ENCODE results near the gene LRATD1.
A peak's percentile ranks its signal among the peaks of the same experiment; 100 is the strongest.
"Not testable (repeated sequence)": the region's sequence is repeated elsewhere in the genome, so short reads cannot be mapped to it uniquely, and the experiment has no call there.

Gene LRATD1, protein sequence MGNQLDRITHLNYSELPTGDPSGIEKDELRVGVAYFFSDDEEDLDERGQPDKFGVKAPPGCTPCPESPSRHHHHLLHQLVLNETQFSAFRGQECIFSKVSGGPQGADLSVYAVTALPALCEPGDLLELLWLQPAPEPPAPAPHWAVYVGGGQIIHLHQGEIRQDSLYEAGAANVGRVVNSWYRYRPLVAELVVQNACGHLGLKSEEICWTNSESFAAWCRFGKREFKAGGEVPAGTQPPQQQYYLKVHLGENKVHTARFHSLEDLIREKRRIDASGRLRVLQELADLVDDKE

DNA sequence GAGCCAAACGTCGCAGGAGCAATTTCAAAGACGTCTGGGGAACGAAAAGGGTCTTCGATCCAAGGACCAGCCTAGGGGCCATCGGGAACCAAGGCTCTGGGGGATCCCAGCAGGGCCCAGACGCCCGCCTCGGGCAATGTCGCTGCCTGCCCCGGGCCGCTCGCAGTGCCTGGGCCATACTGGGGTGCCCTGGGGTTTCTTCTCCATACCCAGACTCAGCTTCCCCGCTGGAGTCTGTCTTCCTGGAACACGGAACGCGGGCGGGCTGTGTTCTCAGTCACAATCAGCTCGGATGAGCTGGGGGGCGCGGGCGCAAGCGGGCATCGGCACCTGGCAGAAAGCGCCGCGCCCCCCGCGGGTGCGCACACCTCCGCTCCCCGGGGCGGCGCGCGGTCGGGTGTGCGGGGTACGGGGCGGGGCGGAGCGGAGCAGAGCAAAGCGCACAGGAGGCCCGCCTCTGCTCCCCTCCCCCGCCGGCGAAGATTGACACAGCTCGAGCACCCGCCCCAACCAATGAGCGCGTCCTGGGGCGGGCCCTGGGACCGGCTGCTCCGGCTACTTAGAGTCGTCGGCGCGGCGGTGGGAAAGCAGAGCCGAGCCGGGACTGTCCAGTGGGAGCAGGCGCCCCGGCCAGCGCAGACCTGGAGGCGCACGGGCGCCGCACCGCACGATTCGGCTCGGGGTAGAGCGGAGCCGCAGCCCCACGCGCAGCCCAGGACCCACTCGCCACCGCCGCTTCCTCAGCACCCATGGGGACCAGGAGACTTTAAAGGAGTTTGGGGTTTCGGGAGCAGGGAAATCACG, at the start of gene LRATD1:
Gene LRATD1 (plus strand): TSS at position 585 of the 804 bp plus-strand sequence. CDS start 1,263 bp downstream, outside the sequence.
- DNase-seq (ENCODE audit: low spot score) = peak; percentile 87

DNA sequence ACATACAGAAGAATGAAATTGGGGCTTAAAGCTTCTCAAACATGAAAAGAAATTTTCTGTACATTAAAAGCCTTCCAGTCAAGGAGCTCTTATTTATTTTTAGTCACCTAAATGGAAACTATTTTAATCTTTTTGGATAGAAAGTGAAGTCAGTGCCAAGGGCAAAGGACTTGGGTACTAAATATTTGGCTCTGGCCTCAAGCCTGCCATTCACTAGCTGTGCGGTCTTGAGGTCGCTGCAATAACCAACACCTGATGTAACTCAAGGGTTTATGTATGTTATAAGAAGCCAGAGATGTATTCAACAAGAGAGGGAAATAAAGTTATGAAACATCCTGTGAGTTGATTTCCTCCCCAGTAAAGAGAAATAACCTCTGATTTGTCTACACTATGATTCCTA, 49.5 kb upstream of the LRATD1 start:
- no peak for DNase-seq (ENCODE audit: low spot score)

DNA sequence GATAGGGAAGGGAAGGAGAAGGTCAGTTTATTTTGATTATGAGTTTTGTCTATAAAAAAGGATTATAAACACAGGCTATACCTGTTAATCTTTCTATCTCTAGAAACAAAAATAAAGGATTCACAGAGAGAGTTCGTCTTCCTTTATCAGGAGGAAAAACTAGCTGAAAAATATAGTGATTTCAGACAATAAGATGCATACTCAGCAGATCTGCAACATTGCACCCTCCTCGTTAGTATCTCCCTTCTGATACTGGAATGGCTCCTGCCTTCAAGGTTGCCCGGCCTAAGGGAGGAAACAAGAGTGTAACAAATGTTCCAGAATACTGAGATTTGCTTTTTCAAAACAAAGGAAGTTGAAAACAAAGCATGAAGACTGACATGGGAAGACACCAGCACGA, 48.7 kb upstream of the LRATD1 start:
- DNase-seq (ENCODE audit: low spot score) = no peak

DNA sequence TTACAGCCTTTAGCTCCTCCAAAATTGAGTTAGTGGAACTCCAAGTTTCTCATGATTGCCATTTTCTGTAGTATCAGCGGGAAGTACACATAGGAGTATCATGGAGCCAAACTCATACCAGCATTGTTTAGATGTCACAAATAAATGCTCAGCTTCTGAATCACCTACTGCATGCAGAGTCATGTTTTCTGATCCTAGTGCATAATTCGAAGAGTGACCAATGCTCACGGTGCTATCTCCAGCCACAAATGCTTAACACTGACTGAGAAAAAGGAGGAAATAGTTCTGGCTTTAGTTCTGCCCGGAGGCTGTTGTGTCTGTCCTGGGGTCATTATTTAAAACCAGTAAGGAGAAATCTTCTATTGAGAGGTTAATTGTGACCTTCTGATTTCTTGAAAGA, 45.4 kb upstream of the LRATD1 start:
- DNase-seq (ENCODE audit: low spot score) = no peak

DNA sequence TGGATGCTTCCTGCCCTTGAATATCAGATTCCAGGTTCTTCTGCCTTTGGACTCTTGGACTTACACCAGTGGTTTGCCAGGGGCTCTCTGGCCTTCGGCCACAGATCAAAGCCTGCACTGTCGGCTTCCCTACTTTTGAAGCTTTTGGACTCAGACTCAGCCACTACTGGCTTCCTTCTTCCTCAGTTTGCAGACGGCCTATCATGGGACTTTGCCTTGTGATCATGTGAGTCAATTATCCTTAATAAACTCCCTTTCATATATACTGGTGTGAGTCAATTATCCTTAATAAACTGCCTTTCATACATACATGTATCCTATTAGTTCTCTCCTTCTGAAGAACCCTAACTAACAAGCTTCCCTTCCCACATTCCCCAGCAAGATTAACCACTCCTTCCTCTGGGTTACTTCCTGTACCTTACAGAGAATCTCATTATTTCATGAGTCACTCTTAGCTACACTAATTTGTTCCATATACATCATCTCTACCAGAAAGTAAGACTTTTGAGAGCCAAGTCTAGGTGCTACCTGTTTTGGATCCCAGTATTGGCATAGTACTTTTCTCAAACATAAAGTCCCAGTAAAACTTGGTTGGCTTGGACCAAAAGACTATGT, 31.3 kb upstream of the LRATD1 start:
- no peak for DNase-seq (ENCODE audit: low spot score)

DNA sequence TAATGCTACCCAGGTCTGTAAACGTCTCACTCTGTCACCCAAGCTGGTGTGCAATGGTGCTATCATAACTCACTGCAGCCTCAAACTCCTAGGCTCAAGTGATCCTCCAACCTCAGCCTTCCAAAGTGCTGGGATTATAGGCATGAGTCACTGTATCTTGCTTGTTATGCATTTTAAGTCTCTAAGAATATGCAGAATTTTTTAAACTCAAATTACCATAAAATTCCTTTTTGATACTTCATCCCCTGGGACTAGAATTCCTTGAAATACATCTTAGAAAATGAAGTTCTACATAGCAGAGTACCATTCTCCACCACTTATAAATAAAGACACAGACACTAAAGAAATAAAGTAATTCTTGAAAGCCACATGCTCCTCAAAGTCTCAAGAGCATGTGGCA, 30.2 kb upstream of the LRATD1 start:
- DNase-seq (ENCODE audit: low spot score) = no peak

DNA sequence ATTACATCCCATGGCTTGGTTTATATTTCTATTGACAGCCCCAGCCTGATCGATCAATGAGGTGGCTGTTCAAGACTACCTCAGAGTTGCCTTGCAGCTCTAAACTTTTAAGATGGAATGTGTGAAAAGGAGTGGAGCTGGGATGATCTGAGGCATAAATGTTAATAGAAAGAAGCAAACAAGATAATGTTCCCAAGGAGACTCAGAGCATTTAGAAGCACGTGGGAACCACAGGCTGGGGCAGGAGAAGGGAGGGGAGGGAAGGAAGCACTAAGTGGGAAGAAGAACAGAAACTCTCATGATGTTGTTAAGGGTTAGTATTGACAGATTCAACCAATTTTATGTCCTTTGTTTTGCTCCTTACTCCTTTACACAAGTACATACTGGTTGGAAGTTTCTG, 28.8 kb upstream of the LRATD1 start:
- no peak for DNase-seq (ENCODE audit: low spot score)

DNA sequence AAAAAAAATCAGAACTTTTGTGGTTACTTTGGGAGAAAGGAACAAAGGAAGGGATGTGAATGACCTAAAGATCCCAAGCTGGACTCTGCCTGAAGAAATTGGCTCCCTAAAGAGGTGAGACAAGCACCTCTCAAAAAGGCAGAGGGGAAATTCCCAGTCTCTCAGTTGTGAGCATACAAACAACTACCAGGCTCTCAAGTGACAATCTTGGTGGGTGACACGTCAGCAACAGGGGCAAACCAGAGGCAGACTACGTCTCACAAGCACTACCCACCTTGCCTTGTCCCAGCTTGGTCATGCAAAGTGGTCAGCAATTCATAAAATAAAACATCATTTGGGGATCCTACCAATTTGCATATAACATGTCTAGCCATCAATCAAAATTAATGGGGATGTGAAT, 24.3 kb upstream of the LRATD1 start:
- DNase-seq (ENCODE audit: low spot score) = no peak

DNA sequence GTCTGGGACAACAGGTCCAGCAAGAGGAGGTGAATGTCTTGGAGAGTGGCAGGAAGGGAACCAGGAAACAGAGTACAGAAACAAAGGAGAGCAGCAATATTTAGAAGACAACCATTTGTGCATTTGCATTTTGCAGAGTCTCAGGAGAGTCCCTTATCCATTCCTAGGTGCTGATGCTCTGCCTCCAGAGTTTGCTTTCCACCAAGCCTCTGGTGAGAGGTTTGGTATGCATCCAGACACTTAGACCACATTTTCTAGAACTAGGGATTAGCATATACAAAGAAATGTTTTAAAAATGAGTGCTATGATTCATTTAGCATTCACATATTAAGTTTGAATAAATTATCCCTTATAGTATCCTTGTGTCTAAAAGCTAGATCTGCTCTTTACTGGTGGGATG, 18.5 kb upstream of the LRATD1 start:
- DNase-seq (ENCODE audit: low spot score) = no peak

DNA sequence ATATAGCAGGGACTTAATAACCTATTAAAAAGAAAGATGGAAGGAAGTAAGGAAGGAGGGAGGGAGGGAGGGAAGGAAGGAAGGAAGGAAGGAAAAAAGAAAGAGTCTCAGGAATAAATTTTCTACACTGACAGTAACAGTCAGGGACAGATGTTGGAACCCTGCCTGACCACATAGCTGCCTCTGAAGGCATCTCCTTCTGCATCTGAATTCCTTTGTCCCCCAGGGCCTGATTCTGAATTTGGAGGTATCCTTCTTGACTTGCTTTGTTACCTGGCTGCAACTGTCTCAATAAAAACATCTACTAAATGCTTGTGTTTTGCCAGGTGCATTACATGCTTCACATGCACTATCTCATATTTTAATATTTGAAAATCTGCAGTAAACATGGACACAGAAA, 17.4 kb upstream of the LRATD1 start:
- DNase-seq (ENCODE audit: low spot score) = no peak

DNA sequence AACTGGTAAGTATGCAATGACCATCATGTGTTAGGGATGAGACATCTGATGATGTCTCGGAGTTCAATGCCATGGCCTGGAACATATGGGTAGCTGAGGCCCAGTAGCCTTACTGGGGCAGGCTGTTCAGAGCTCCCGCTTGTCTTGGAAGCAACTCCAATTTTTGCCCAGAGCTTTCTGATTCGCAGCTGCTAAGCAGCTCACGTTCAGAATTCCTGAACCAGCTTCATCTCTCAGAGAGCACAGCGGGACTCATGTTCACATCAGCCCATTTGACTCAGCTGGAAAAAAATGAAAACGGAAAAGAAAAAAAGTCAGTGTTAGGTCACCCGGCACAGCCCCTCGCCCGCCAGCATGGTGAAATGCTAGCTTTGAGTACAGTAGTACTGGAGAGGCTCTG, 16.8 kb upstream of the LRATD1 start:
- DNase-seq (ENCODE audit: low spot score) = no peak

DNA sequence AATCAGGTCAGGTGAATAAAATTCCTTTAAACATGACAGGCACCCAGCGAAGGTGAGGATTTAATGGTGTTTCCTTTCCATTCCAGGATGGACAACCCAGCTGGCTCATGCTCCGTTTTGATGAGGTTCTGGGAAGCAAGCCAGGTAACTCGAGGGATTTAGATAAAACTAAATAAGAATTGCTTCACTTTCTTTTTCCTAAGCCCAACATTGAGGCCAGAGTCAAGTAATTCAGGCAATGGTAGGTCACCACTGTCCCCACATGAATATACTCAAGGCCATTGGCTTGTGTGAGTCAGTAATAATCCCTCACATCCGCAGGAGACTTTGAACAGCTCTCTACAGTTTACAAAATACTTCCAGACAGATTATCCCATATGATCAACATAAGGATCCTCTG, 16.2 kb upstream of the LRATD1 start:
- DNase-seq (ENCODE audit: low spot score) = no peak

DNA sequence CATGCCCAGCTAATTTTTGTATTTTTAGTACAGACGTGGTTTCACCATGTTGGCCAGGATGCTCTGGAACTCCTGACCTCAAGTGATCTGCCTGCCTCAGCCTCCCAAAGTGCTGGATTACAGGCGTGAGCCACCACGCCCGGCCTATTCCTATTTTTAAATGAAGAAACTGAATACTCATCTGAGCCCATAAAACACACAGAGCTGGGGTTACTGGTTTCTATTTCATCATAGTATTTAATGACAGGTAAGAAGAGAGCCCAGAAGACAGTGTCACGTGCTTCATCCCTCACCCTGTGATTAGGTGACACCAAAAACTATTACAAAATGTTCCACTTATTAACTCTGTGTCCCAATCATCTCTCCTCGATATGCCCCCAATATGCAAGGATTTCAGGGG, 15.6 kb upstream of the LRATD1 start:
- no peak for DNase-seq (ENCODE audit: low spot score)

DNA sequence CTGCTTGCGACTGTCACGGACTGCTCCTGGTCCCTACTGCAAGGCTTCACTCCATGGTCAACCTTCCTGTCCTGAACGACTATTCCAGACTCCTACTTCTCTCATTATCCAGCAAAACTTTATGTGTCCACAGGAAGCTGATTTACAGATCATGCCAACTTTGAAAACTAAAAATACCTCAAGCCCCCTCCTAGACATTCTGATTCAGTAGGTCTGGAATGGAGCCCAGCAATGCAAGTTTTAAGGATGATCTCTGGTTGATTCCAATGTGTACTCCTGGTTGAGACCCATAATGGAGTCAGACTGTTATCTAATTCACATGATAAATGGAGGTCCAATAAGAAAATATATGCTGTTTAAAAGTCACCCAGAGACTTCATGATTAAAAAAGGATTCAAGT, 13.1 kb upstream of the LRATD1 start:
- DNase-seq (ENCODE audit: low spot score) = no peak

DNA sequence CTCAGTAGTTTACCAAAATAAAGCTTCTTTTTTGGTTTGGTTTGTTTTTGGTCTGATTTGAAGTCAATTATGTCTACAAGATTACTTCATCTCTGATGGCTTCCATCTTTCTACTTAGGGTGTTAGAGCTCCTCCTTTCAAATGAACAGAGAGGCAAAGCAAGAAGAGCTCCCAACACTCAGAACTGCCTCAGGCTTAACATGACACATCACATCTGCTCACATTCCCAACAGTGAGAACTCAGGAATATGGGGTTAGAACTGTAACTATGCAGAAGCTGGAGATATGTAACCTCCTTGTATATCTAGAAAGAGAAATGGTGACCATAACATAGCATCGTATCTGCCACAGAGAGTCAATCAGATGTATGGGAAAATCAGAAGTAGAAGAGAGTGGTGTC, 11.4 kb upstream of the LRATD1 start:
- DNase-seq (ENCODE audit: low spot score) = no peak

DNA sequence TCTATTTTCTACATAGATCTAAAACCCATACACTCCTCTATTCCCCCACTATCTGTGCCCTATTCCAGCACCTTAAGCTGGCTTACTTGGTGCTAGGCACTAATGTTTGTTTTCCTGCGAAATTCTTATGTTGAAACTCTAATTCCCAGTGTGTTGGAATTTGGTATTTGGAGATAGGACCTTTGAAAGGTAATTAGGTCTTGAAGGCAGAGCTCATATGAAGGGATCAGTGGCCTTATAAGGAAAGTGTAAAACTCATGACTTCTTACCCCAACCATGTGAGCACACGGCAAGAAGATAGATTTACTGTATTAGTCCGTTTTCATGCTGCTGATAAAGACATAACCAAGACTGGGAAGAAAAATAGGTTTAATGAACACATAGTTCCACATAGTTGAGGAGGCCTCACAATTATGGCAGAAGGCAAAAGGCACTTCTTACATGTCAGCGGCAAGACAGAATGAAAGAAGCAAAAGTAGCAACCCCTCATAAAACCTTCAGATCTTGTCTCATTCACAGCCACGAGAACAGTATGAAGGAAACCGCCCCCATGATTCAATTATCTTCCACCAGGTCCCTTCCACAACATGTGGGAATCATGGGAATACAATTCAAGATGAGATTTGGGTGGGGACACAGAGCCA, 10.5 kb upstream of the LRATD1 start:
- DNase-seq (ENCODE audit: low spot score) = no peak

DNA sequence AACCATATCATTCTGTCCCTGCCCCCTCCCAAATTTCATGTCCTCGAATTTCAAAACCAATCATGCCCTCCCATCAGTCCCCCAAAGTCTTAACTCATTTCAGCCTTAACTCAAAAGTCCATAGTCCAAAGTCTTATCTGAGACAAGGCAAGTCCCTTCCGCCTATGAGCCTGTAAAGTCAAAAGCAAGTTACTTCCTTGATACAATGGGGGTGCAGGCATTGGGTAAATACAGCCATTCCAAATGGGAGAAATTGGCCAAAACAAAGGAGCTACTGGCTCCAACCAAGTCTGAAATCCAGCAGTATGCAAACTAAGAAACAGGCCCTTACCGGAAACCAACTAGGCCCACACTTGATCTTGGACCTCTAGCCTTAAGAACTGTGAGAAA, 10.0 kb upstream of the LRATD1 start:
- not testable (repeated sequence) for DNase-seq (ENCODE audit: low spot score)

DNA sequence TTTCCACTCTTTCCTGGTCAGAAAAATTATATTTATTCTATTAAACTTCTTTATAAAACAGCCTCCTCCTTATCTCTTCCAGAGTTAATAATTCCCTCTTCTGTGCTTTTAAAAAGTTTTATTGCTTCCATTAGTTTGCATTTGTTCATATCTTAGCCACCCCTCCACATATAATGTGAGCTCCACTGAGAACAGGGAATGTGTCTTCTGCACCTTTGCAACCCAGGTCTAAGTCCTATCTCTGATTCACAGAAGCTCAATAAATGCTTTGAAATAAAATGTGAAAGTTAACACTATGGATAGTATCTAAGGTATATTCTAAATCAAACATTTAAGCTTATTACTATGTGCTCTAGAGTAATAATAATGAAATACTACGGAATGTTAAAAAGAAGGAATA, 9.3 kb upstream of the LRATD1 start:
- DNase-seq (ENCODE audit: low spot score) = no peak

DNA sequence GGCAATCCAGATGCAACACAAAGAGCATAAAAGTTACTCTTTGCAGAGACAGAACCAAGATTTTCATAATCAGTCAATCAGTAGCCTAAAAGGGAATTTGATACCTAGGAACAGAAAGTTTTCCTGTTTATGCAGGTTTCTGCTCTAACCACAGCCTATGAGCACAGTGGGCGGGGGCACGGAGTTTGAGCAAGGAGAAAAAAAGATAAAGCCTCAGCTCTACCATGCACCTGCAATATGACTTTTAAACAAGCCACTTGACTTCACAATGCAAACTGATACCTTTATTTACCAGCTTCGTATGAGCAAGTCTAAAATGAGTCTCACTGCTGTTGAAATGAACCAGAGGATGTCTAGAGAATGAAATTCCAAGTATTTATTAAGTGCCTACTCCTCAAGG, 5.6 kb upstream of the LRATD1 start:
- DNase-seq (ENCODE audit: low spot score) = no peak

DNA sequence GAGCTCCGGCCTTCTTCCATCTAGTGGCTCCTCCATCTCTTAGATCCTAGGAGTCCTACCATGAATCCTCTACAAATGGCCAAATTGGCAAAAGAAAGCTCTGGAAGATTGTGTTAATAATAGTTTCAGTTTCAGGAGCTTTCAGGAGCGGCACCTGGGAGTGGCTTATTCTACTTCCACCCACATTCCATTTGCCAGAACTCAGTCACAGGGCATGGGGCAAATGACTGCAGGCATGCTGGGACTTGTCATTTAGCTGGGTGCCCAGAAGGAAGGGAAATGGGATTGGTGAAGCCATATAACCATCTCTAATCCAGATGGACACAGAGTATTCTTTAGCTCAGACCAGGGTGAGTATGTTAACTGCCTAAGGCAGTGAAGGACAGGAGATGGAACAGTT, 3.6 kb upstream of the LRATD1 start:
- no peak for DNase-seq (ENCODE audit: low spot score)

DNA sequence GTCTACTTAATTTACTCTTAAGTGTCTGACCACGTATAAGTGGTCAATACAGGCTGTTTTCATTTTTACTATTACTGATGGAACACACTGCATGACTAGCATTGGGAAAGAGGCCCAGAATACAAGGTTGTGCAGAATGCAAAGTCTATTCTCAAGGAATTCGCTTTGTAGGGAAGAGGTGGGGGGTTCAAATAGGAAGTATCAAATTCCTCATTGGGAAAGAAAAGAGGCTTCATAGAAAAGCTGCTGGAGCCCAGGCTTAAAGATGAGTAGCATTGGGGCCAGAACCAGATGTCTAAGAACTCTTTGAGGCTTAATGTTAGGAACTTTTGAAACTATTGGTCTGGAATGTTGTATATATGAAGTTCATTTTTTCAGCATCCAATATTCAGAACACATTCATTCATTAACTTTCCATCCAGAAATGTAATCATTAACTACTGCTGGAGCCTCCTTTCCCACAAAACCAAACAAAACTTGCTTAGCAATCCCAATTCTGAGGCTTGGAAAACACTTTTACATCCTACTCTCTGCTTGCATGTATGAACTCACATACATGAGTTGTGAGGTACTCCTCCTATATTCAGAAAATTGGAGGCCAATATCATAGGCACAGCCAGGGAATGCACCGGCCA, 994 bp upstream of the LRATD1 start:
- DNase-seq (ENCODE audit: low spot score) = no peak

DNA sequence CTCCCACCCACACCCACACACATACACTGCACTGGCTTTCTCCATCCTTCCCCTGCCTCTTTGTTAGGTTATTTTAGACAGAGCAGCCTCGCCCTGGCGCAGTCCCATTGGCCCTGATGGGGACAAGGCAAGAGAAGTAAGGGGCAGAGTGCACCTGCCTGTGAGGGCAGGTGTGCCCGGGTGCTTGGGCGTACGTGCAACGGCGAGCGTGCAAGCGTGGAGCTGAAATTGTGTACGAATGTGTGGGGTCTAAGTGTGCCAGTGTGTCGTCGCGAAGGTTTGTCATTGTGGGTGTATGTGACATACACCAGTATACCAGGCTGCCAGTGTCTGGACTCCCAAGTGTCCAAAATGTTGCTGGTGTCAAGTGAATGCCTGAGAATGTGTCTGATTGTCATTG, 544 bp downstream of the LRATD1 start:
- DNase-seq (ENCODE audit: low spot score) = no peak
